Type B pancreatic cell (in vitro differentiated cells): Measurements from ENCODE around the gene GRIK2. TPM values are rescaled to one million over a fixed set of nuclear protein-coding genes. Genes with fewer than 3 reads are reported as not detected.

Experiments used
- DNase-seq: peaks from one replicate; pipeline ENCODE4 v3.0.0; 2021; ENCODE audit warnings: mixed read lengths; ENCODE audit not compliant: unreplicated experiment; ENCODE audit errors: extremely low spot score
- H3K27ac Mint-ChIP-seq: 2 replicates; pipeline ENCODE4 v1.8.0; 2021; ENCODE audit warnings: mild to moderate bottlenecking, mixed read lengths
- H3K27me3 Mint-ChIP-seq: 2 replicates; pipeline ENCODE4 v1.8.0; 2021; ENCODE audit warnings: mixed read lengths
- H3K36me3 Mint-ChIP-seq: 2 replicates; pipeline ENCODE4 v1.8.0; 2021; ENCODE audit warnings: mixed read lengths
- H3K4me1 Mint-ChIP-seq: one replicate; pipeline ENCODE4 v1.8.0; 2021; ENCODE audit warnings: mixed read lengths; ENCODE audit not compliant: unreplicated experiment
- H3K4me3 Mint-ChIP-seq: 2 replicates; pipeline ENCODE4 v1.8.0; 2021; ENCODE audit warnings: mild to moderate bottlenecking, mixed read lengths
- H3K9me3 Mint-ChIP-seq: 2 replicates; pipeline ENCODE4 v1.8.0; 2021; ENCODE audit warnings: mixed read lengths
- CTCF ChIP-seq: fragments of 200-600 bp; sonication (generic); conservative IDR thresholded peaks from 2 replicates; pipeline ENCODE4 v1.5.0; 2021; ENCODE audit warnings: antibody characterized with exemption, mild to moderate bottlenecking
- total RNA-seq: library from RNA; stranded (reverse); gene quantifications from 2 replicates; pipeline ENCODE4 v1.2.1, GENCODE V29; 2021; ENCODE audit warnings: low replicate concordance

Gene GRIK2
- total RNA-seq, 1 donor from 2014 or later = 4.8 TPM

- no peaks in the 10 kb centered on the region for H3K27me3 Mint-ChIP-seq
- no peaks in the 10 kb centered on the region for H3K36me3 Mint-ChIP-seq
- no peak for TF ChIP-seq CTCF
- DNase-seq = no peak
- no peaks in the 10 kb centered on the region for H3K4me1 Mint-ChIP-seq
- H3K4me3 Mint-ChIP-seq = no peak overlapping the region
- H3K9me3 Mint-ChIP-seq = no peaks in the 10 kb centered on the region
- H3K27ac Mint-ChIP-seq = no peak overlapping the region
Observed at GRCh38 chr6:101689695-101690094, 296.2 kb downstream of the GRIK2 start.

GRCh38 chr6:101700655-101701054 lies 307.1 kb downstream of the GRIK2 start:
- no peaks in the 10 kb centered on the region for H3K27me3 Mint-ChIP-seq
- no peak for DNase-seq
- H3K36me3 Mint-ChIP-seq = no peaks in the 10 kb centered on the region
- H3K4me1 Mint-ChIP-seq = no peaks in the 10 kb centered on the region
- no peaks in the 10 kb centered on the region for H3K9me3 Mint-ChIP-seq
- TF ChIP-seq CTCF = no peak
- H3K4me3 Mint-ChIP-seq = no peak overlapping the region
- no peak overlapping the region for H3K27ac Mint-ChIP-seq

- H3K9me3 Mint-ChIP-seq = no peaks in the 10 kb centered on the region
- H3K4me1 Mint-ChIP-seq = no peaks in the 10 kb centered on the region
- no peaks in the 10 kb centered on the region for H3K27me3 Mint-ChIP-seq
- H3K27ac Mint-ChIP-seq = no peak overlapping the region
- no peaks in the 10 kb centered on the region for H3K36me3 Mint-ChIP-seq
- no peak for TF ChIP-seq CTCF
- H3K4me3 Mint-ChIP-seq = no peak overlapping the region
- DNase-seq = no peak
Observed at GRCh38 chr6:101703311-101703710, 309.8 kb downstream of the GRIK2 start.

GRCh38 chr6:101705866-101706265 lies 312.4 kb downstream of the GRIK2 start:
- Mint-ChIP-seq H3K27ac (no peak overlapping the region), H3K4me1 (no peaks in the 10 kb centered on the region), H3K4me3 (no peak overlapping the region), H3K36me3 (no peaks in the 10 kb centered on the region), H3K9me3 (no peaks in the 10 kb centered on the region), H3K27me3 (no peaks in the 10 kb centered on the region)
- TF ChIP-seq CTCF = no peak
- DNase-seq = no peak

- no peak overlapping the region for H3K4me3 Mint-ChIP-seq
- H3K4me1 Mint-ChIP-seq = no peaks in the 10 kb centered on the region
- no peak for TF ChIP-seq CTCF
- DNase-seq = no peak
- no peaks in the 10 kb centered on the region for H3K36me3 Mint-ChIP-seq
- no peaks in the 10 kb centered on the region for H3K27me3 Mint-ChIP-seq
- H3K9me3 Mint-ChIP-seq = no peaks in the 10 kb centered on the region
- H3K27ac Mint-ChIP-seq = no peak overlapping the region
Observed at GRCh38 chr6:101706576-101706975, 313.1 kb downstream of the GRIK2 start.

GRCh38 chr6:101711518-101711917 lies 318.0 kb downstream of the GRIK2 start:
- DNase-seq = no peak
- no peak overlapping the region for H3K27ac Mint-ChIP-seq
- no peaks in the 10 kb centered on the region for H3K36me3 Mint-ChIP-seq
- peaks cover 7% of the 10 kb centered on the region for H3K27me3 Mint-ChIP-seq
- H3K4me3 Mint-ChIP-seq = no peak overlapping the region
- H3K4me1 Mint-ChIP-seq = no peaks in the 10 kb centered on the region
- no peaks in the 10 kb centered on the region for H3K9me3 Mint-ChIP-seq
- TF ChIP-seq CTCF = no peak
